ENCODE results near the gene ARL8B. TPM values are rescaled to one million over a fixed set of nuclear protein-coding genes. Genes with fewer than 3 reads are reported as not detected.
"Not testable (repeated sequence)": the region's sequence is repeated elsewhere in the genome, so short reads cannot be mapped to it uniquely, and the experiment has no call there.

Gene ARL8B
- total and polyA plus RNA-seq, 4 donors: 20.2 to 36.2 (median 24.2) TPM

- no peak overlapping the region for H3K4me3 ChIP-seq (ENCODE audit: low read depth in 1 of 3, low read length in 3 of 3)
- no peaks in the 10 kb centered on the region for H3K36me3 ChIP-seq (ENCODE audit: control insufficient read depth in 4 of 4, insufficient read depth in 3 of 4, low read depth in 1 of 4, low read length in 3 of 4)
- H3K27me3 ChIP-seq (ENCODE audit: control insufficient read depth in 4 of 4, insufficient read depth in 4 of 4, low read length in 3 of 4): no peaks in the 10 kb centered on the region
- no peaks in the 10 kb centered on the region for H3K9me3 ChIP-seq (ENCODE audit: control insufficient read depth in 4 of 4, low read length in 3 of 4)
- no peaks in the 10 kb centered on the region for H3K4me1 ChIP-seq (ENCODE audit: control insufficient read depth in 4 of 4, insufficient read depth in 4 of 4, low read length in 3 of 4)
- TF ChIP-seq NR2F2 (IDR thresholded peaks at IDR 0.05) (no peak), YY1 (IDR thresholded peaks at IDR 0.05) (no peak), HNF4G (IDR thresholded peaks at IDR 0.05) (no peak), JUND (IDR thresholded peaks at IDR 0.05) (no peak), RAD21 (IDR thresholded peaks at IDR 0.05) (no peak), TAF1 (conservative IDR thresholded peaks at IDR 0.05) (no peak), HNF4A (conservative IDR thresholded peaks at IDR 0.05) (no peak)
- H3K27ac ChIP-seq (ENCODE audit: low read depth in 1 of 2, low read length in 2 of 2): no peak overlapping the region
- H3K9ac ChIP-seq (ENCODE audit: low read depth in 1 of 2, low read length in 2 of 2): no peak overlapping the region
- WGBS: 59% methylated on average over 3 of the region's 3 CpGs
- DNase-seq (ENCODE audit: low spot score): no peak
Measured at GRCh38 chr3:5110337-5110736, 11.8 kb upstream of the ARL8B start.

DNA sequence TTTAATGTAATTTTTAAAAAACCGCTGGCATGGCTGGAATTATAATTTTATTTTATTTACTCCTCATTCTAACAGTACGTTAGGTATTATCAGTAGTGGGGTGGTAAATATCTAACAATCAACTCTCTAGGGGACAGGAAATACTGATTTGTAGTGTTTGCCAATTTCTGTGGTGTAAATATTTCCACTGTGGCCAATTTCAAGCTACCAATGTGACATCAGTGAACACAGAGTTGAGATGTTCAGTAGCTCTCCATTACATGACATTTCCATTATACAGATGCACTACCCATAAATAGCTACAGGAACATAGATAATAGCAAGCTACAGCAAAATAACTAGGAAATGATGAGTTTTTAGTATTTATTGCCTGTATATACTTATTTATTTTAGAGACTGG, 10.0 kb upstream of the ARL8B start:
- Histone ChIP-seq H3K9me3 (ENCODE audit: control insufficient read depth in 4 of 4, low read length in 3 of 4) (no peaks in the 10 kb centered on the region), H3K27ac (ENCODE audit: low read depth in 1 of 2, low read length in 2 of 2) (no peak overlapping the region), H3K9ac (ENCODE audit: low read depth in 1 of 2, low read length in 2 of 2) (no peak overlapping the region), H3K4me3 (ENCODE audit: low read depth in 1 of 3, low read length in 3 of 3) (no peak overlapping the region), H3K4me1 (ENCODE audit: control insufficient read depth in 4 of 4, insufficient read depth in 4 of 4, low read length in 3 of 4) (no peaks in the 10 kb centered on the region), H3K36me3 (ENCODE audit: control insufficient read depth in 4 of 4, insufficient read depth in 3 of 4, low read depth in 1 of 4, low read length in 3 of 4) (no peaks in the 10 kb centered on the region), H3K27me3 (ENCODE audit: control insufficient read depth in 4 of 4, insufficient read depth in 4 of 4, low read length in 3 of 4) (no peaks in the 10 kb centered on the region)
- no peak for DNase-seq (ENCODE audit: low spot score)
- WGBS: 85% methylated on average over 2 of the region's 2 CpGs
- TF ChIP-seq SP1 (IDR thresholded peaks at IDR 0.05): no peak
- no peak for TF ChIP-seq MAX (IDR thresholded peaks at IDR 0.05)
- no peak for TF ChIP-seq YY1 (IDR thresholded peaks at IDR 0.05)
- no peak for TF ChIP-seq FOXA1 (IDR thresholded peaks at IDR 0.05)
- no peak for TF ChIP-seq HNF4A (conservative IDR thresholded peaks at IDR 0.05)
- TF ChIP-seq, protein P1, sequence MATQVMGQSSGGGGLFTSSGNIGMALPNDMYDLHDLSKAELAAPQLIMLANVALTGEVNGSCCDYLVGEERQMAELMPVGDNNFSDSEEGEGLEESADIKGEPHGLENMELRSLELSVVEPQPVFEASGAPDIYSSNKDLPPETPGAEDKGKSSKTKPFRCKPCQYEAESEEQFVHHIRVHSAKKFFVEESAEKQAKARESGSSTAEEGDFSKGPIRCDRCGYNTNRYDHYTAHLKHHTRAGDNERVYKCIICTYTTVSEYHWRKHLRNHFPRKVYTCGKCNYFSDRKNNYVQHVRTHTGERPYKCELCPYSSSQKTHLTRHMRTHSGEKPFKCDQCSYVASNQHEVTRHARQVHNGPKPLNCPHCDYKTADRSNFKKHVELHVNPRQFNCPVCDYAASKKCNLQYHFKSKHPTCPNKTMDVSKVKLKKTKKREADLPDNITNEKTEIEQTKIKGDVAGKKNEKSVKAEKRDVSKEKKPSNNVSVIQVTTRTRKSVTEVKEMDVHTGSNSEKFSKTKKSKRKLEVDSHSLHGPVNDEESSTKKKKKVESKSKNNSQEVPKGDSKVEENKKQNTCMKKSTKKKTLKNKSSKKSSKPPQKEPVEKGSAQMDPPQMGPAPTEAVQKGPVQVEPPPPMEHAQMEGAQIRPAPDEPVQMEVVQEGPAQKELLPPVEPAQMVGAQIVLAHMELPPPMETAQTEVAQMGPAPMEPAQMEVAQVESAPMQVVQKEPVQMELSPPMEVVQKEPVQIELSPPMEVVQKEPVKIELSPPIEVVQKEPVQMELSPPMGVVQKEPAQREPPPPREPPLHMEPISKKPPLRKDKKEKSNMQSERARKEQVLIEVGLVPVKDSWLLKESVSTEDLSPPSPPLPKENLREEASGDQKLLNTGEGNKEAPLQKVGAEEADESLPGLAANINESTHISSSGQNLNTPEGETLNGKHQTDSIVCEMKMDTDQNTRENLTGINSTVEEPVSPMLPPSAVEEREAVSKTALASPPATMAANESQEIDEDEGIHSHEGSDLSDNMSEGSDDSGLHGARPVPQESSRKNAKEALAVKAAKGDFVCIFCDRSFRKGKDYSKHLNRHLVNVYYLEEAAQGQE (IDR thresholded peaks at IDR 0.05): no peak
- no peak for TF ChIP-seq FOXA2 (IDR thresholded peaks at IDR 0.05)
- TF ChIP-seq HNF4G (IDR thresholded peaks at IDR 0.05): no peak
- no peak for TF ChIP-seq GABPA (IDR thresholded peaks at IDR 0.05 in 1 of 2, conservative IDR thresholded peaks at IDR 0.05 in 1 of 2)
- TF ChIP-seq, protein P2, sequence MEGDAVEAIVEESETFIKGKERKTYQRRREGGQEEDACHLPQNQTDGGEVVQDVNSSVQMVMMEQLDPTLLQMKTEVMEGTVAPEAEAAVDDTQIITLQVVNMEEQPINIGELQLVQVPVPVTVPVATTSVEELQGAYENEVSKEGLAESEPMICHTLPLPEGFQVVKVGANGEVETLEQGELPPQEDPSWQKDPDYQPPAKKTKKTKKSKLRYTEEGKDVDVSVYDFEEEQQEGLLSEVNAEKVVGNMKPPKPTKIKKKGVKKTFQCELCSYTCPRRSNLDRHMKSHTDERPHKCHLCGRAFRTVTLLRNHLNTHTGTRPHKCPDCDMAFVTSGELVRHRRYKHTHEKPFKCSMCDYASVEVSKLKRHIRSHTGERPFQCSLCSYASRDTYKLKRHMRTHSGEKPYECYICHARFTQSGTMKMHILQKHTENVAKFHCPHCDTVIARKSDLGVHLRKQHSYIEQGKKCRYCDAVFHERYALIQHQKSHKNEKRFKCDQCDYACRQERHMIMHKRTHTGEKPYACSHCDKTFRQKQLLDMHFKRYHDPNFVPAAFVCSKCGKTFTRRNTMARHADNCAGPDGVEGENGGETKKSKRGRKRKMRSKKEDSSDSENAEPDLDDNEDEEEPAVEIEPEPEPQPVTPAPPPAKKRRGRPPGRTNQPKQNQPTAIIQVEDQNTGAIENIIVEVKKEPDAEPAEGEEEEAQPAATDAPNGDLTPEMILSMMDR (IDR thresholded peaks at IDR 0.05; ENCODE audit: low read depth, low read length, missing input control): no peak
- no peak for TF ChIP-seq EGR1 (IDR thresholded peaks at IDR 0.05; ENCODE audit: low read depth in 2 of 2)
- no peak for TF ChIP-seq RXRA (IDR thresholded peaks at IDR 0.05)
- no peak for TF ChIP-seq RAD21 (IDR thresholded peaks at IDR 0.05)
- TF ChIP-seq TAF1 (conservative IDR thresholded peaks at IDR 0.05): no peak
- no peak for TF ChIP-seq JUND (IDR thresholded peaks at IDR 0.05)
- no peak for TF ChIP-seq ZBTB33 (IDR thresholded peaks at IDR 0.05)
- no peak for TF ChIP-seq NR2F2 (IDR thresholded peaks at IDR 0.05)

GRCh38 chr3:5113726-5114125, 8.4 kb upstream of the ARL8B start:
- not testable (repeated sequence) for H3K9me3 ChIP-seq (ENCODE audit: control insufficient read depth in 4 of 4, low read length in 3 of 4); H3K27ac ChIP-seq (ENCODE audit: low read depth in 1 of 2, low read length in 2 of 2); H3K27me3 ChIP-seq (ENCODE audit: control insufficient read depth in 4 of 4, insufficient read depth in 4 of 4, low read length in 3 of 4); H3K4me3 ChIP-seq (ENCODE audit: low read depth in 1 of 3, low read length in 3 of 3); H3K36me3 ChIP-seq (ENCODE audit: control insufficient read depth in 4 of 4, insufficient read depth in 3 of 4, low read depth in 1 of 4, low read length in 3 of 4); H3K9ac ChIP-seq (ENCODE audit: low read depth in 1 of 2, low read length in 2 of 2); DNase-seq (ENCODE audit: low spot score); H3K4me1 ChIP-seq (ENCODE audit: control insufficient read depth in 4 of 4, insufficient read depth in 4 of 4, low read length in 3 of 4)
- 96% methylated on average over 30 of the region's 30 CpGs for WGBS

All from liver (tissue), 9 donors.